DMS153 treated with DMSO at 0.1 percent for 48 hours (cell line): ENCODE results near the gene FGF22.

Experiments used
- DNase-seq: peaks from one replicate; lab custom pipeline; 2025; ENCODE audit not compliant: unreplicated experiment; lab: John Stamatoyannopoulos, UW

Gene FGF22

GRCh38 chr19:677601-678436 lies 38.1 kb downstream of the FGF22 start:
- DNase-seq, result no peak

- DNase-seq, result no peak
These were observed 39.2 kb downstream of the FGF22 start for GRCh38 chr19:678791-679388.

- no peak for DNase-seq
These were observed 40.0 kb downstream of the FGF22 start for GRCh38 chr19:679418-680286.

- DNase-seq, result peak; percentile 88
These were observed 40.8 kb downstream of the FGF22 start for GRCh38 chr19:680287-681028.

GRCh38 chr19:681029-682019 lies 41.6 kb downstream of the FGF22 start:
- peak; percentile 43 for DNase-seq

GRCh38 chr19:682678-683320 lies 43.1 kb downstream of the FGF22 start:
- no peak for DNase-seq

GRCh38 chr19:685454-685931 lies 45.8 kb downstream of the FGF22 start:
- DNase-seq, result no peak

GRCh38 chr19:686589-687297 lies 47.1 kb downstream of the FGF22 start:
- no peak for DNase-seq

GRCh38 chr19:687569-688166 lies 48.0 kb downstream of the FGF22 start:
- DNase-seq, result no peak

- DNase-seq, result no peak
These were observed 48.5 kb downstream of the FGF22 start for GRCh38 chr19:688214-688613.

- DNase-seq, result no peak
These were observed 49.3 kb downstream of the FGF22 start for GRCh38 chr19:688992-689391.

GRCh38 chr19:690203-690602 lies 50.5 kb downstream of the FGF22 start:
- no peak for DNase-seq
